Mesendoderm (in vitro differentiated cells): Measurements from ENCODE around the gene RPL27.
A peak's percentile ranks its signal among the peaks of the same experiment; 100 is the strongest.

Source experiments
- DNase-seq: peaks from one replicate; pipeline ENCODE4 v3.0.0; 2013
- H2AK5ac ChIP-seq: 2 replicates; pipeline ENCODE4 v1.6.1; 2013; ENCODE audit warnings: low read length, inconsistent platforms
- H2BK120ac ChIP-seq: 2 replicates; pipeline ENCODE4 v1.6.1; 2013; ENCODE audit warnings: low read depth, mild to moderate bottlenecking, low read length, moderate library complexity, mixed read lengths
- H2BK15ac ChIP-seq: replicated peaks from 2 replicates; pipeline ENCODE4 v1.6.1; 2013; ENCODE audit warnings: low read depth, mild to moderate bottlenecking, moderate library complexity
- H2BK5ac ChIP-seq: 2 replicates; pipeline ENCODE4 v1.6.1; 2013; ENCODE audit warnings: low read length, inconsistent platforms
- H3K18ac ChIP-seq: 2 replicates; pipeline ENCODE4 v1.6.1; 2013; ENCODE audit warnings: mild to moderate bottlenecking, low read length, mixed read lengths
- H3K23ac ChIP-seq: one replicate; pipeline ENCODE4 v1.6.1; 2013; ENCODE audit warnings: low read length
- H3K27ac ChIP-seq: 2 replicates; pipeline ENCODE4 v1.5.1; 2013; ENCODE audit warnings: low read depth, mild to moderate bottlenecking, inconsistent platforms, low read length, moderate library complexity
- H3K27me3 ChIP-seq: 2 replicates; pipeline ENCODE4 v1.6.1; 2013; ENCODE audit warnings: low read length, control low read depth, mild to moderate bottlenecking, inconsistent platforms; ENCODE audit not compliant: insufficient read depth, poor library complexity
- H3K36me3 ChIP-seq: 2 replicates; pipeline ENCODE4 v1.6.1; 2013; ENCODE audit warnings: low read length, inconsistent platforms; ENCODE audit not compliant: control insufficient read depth, insufficient read depth
- H3K4ac ChIP-seq: one replicate; pipeline ENCODE4 v1.6.1; 2013; ENCODE audit warnings: low read depth, mild to moderate bottlenecking, low read length, moderate library complexity
- H3K4me1 ChIP-seq: 2 replicates; pipeline ENCODE4 v1.6.1; 2013; ENCODE audit warnings: low read depth, low read length, inconsistent platforms; ENCODE audit not compliant: control insufficient read depth
- H3K4me2 ChIP-seq: 2 replicates; pipeline ENCODE4 v1.6.1; 2013; ENCODE audit warnings: low read length
- H3K4me3 ChIP-seq: 2 replicates; pipeline ENCODE4 v1.5.1; 2013; ENCODE audit warnings: mild to moderate bottlenecking, low read length
- H3K56ac ChIP-seq: one replicate; pipeline ENCODE4 v1.6.1; 2013; ENCODE audit warnings: low read length
- H3K79me1 ChIP-seq: 2 replicates; pipeline ENCODE4 v1.6.1; 2013; ENCODE audit warnings: low read length, inconsistent platforms
- H3K79me2 ChIP-seq: 2 replicates; pipeline ENCODE4 v1.6.1; 2013; ENCODE audit warnings: mild to moderate bottlenecking, low read length; ENCODE audit not compliant: control insufficient read depth, insufficient read depth
- H3K9ac ChIP-seq: 2 replicates; pipeline ENCODE4 v1.6.1; 2013; ENCODE audit warnings: low read length, inconsistent platforms
- H4K5ac ChIP-seq: one replicate; pipeline ENCODE4 v1.6.1; 2013; ENCODE audit warnings: low read length
- H4K8ac ChIP-seq: one replicate; pipeline ENCODE4 v1.6.1; 2013; ENCODE audit warnings: low read depth, mild to moderate bottlenecking, control low read depth, low read length, moderate library complexity
- WGBS: extraction: QIAGEN DNeasy Blood & Tissue Kit; methylation state at CpG from one replicate; pipeline ENCODE4 v1.1.7; 2013; ENCODE audit warnings: low lambda C conversion rate, missing lambda C conversion rate; ENCODE audit not compliant: insufficient coverage; ENCODE audit errors: extremely low coverage; 5-methylcytosine and 5-hydroxymethylcytosine counted together

Gene RPL27

GRCh38 chr17:43031666-43032065 is 33.4 kb downstream of the RPL27 start:
- H2BK5ac ChIP-seq = no peak overlapping the region
- no peak overlapping the region for H4K5ac ChIP-seq
- no peaks in the 10 kb centered on the region for H3K36me3 ChIP-seq
- H3K56ac ChIP-seq = no peak overlapping the region
- no peak overlapping the region for H2AK5ac ChIP-seq
- no peak overlapping the region for H3K18ac ChIP-seq
- H3K4me1 ChIP-seq = peaks cover 3% of the 10 kb centered on the region
- H3K27me3 ChIP-seq = no peaks in the 10 kb centered on the region
- H4K8ac ChIP-seq = no peak overlapping the region
- DNase-seq = no peak
- H2BK15ac ChIP-seq = no peak overlapping the region
- no peak overlapping the region for H3K9ac ChIP-seq
- H3K4me2 ChIP-seq = no peak overlapping the region
- H2BK120ac ChIP-seq = no peak overlapping the region
- no peak overlapping the region for H3K4ac ChIP-seq
- no CpG with 5 or more reads among the region's 3 CpGs for WGBS
- H3K4me3 ChIP-seq = no peak overlapping the region
- H3K23ac ChIP-seq = no peak overlapping the region
- no peak overlapping the region for H3K27ac ChIP-seq
- H3K79me1 ChIP-seq = no peaks in the 10 kb centered on the region
- no peaks in the 10 kb centered on the region for H3K79me2 ChIP-seq

DNA sequence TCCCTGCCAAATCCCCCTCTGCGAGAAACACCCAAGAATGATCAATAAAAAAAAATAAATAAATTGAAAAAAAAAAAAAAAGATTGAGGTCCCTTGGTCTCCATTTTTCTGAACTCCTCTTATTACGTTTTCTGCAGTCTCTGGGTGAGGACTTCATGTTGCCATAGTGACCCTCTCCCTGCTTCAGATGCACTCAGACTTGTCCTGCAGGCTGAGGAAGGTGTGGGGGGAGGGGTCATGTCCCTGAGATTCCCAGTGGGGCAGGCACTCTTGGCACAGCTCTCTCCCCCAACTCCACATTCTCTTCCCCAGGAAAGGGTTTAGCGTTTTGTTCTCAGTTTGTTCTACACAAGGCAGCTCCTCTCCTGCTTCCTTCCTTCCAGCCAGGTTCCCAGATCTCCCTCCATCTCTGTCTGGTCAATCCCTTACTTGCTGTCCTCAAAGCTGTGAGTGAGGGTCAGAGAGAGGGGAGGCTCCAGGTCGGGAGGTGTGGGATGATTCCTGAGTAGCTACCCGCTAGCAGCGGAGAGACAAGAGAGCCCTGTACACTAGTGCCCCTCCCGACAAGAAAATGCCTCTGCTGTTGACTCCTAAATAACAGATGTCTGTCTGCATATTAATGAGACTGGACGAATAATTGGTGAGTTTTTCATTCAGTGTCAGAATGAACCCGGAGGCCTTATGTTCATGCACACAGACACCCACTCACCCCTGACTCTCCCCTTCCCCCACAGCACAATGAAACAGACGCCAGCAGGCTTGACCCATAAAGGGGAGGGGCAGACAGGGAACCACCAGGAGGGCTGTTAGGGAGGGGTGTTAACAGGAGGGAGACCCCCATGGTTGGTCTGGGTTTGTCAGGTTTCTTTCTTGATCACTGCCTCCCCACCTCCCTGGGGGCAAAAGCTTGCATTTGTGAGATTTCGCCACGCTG is 36.0 kb downstream of the RPL27 start:
- no peak overlapping the region for H3K18ac ChIP-seq
- WGBS = no CpG with 5 or more reads among the region's 12 CpGs
- no peaks in the 10 kb centered on the region for H3K27me3 ChIP-seq
- no peaks in the 10 kb centered on the region for H3K36me3 ChIP-seq
- no peak overlapping the region for H3K23ac ChIP-seq
- no peak overlapping the region for H2BK15ac ChIP-seq
- no peak overlapping the region for H2AK5ac ChIP-seq
- DNase-seq = peak; percentile 84
- H3K79me2 ChIP-seq = no peaks in the 10 kb centered on the region
- H3K79me1 ChIP-seq = no peaks in the 10 kb centered on the region
- peak overlapping the region; percentile 3 for H3K9ac ChIP-seq
- H3K4me2 ChIP-seq = no peak overlapping the region
- H4K5ac ChIP-seq = no peak overlapping the region
- H2BK5ac ChIP-seq = no peak overlapping the region
- no peak overlapping the region for H3K4ac ChIP-seq
- peak overlapping the region; percentile 59 for H3K56ac ChIP-seq
- peaks cover 3% of the 10 kb centered on the region for H3K4me1 ChIP-seq
- peak overlapping the region; percentile 3 for H3K27ac ChIP-seq
- no peak overlapping the region for H3K4me3 ChIP-seq
- no peak overlapping the region for H2BK120ac ChIP-seq
- no peak overlapping the region for H4K8ac ChIP-seq

GRCh38 chr17:43034894-43035293 is 36.7 kb downstream of the RPL27 start:
- H2BK120ac ChIP-seq = no peak overlapping the region
- no peak overlapping the region for H3K27ac ChIP-seq
- H3K4me3 ChIP-seq = no peak overlapping the region
- H2BK15ac ChIP-seq = no peak overlapping the region
- H4K5ac ChIP-seq = no peak overlapping the region
- DNase-seq = no peak
- no peak overlapping the region for H3K4me2 ChIP-seq
- H3K56ac ChIP-seq = peak overlapping the region; percentile 59
- no peak overlapping the region for H3K9ac ChIP-seq
- H3K4ac ChIP-seq = no peak overlapping the region
- H3K79me2 ChIP-seq = no peaks in the 10 kb centered on the region
- H3K4me1 ChIP-seq = peaks cover 3% of the 10 kb centered on the region
- H4K8ac ChIP-seq = no peak overlapping the region
- H2AK5ac ChIP-seq = no peak overlapping the region
- no peak overlapping the region for H2BK5ac ChIP-seq
- H3K79me1 ChIP-seq = no peaks in the 10 kb centered on the region
- H3K23ac ChIP-seq = no peak overlapping the region
- H3K36me3 ChIP-seq = no peaks in the 10 kb centered on the region
- no peaks in the 10 kb centered on the region for H3K27me3 ChIP-seq
- WGBS = no CpG with 5 or more reads among the region's 3 CpGs
- H3K18ac ChIP-seq = no peak overlapping the region

DNA sequence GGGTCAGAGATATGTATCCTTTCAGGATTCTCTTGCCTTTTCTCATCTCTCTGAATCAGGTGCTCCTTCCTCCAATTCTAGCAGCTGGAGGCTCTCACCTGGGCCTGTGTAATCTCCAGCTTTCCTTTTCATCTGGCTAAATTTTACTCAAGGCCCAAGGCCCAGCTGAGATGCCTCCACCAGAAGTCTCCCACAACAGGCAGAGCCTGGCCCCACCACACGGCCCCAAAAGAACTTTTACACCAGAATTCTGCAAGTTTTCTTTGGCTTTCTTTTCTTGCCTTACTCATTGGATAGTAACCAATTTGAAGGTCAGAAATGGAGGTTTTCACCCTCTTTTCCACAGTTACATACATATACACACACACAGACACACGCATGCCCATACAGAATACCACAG is 41.4 kb downstream of the RPL27 start:
- no peak overlapping the region for H3K4ac ChIP-seq
- WGBS = no CpG with 5 or more reads among the region's 2 CpGs
- no peak overlapping the region for H3K4me3 ChIP-seq
- no peak overlapping the region for H3K27ac ChIP-seq
- no peak overlapping the region for H4K5ac ChIP-seq
- no peak overlapping the region for H4K8ac ChIP-seq
- no peak overlapping the region for H3K23ac ChIP-seq
- H3K9ac ChIP-seq = no peak overlapping the region
- H3K4me2 ChIP-seq = no peak overlapping the region
- no peak overlapping the region for H2BK120ac ChIP-seq
- no peak overlapping the region for H2AK5ac ChIP-seq
- DNase-seq = no peak
- no peaks in the 10 kb centered on the region for H3K79me2 ChIP-seq
- no peaks in the 10 kb centered on the region for H3K79me1 ChIP-seq
- no peaks in the 10 kb centered on the region for H3K27me3 ChIP-seq
- no peak overlapping the region for H2BK5ac ChIP-seq
- no peaks in the 10 kb centered on the region for H3K36me3 ChIP-seq
- H3K56ac ChIP-seq = no peak overlapping the region
- H3K18ac ChIP-seq = no peak overlapping the region
- peaks cover 17% of the 10 kb centered on the region for H3K4me1 ChIP-seq
- no peak overlapping the region for H2BK15ac ChIP-seq

DNA sequence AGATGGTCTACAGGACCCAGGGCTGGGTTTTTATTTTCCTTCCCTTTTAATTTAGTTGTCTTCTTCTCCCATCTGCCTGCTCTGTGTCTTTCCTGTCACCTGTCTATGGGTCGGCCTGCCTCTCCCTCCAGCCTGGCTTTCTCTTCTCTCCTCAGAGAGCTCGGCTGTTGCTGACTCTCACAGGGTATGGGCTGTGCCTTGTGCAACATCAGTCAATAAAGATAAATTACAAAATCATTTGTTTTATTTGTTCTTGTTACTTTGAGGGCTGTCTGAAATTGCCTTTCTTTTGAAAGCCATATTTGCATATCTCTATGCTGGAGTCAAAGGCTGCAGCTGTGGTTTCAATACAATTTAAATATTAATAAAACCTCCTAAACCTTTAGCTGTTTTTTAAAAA is 42.4 kb downstream of the RPL27 start:
- H3K4ac ChIP-seq = no peak overlapping the region
- H3K36me3 ChIP-seq = no peaks in the 10 kb centered on the region
- H2AK5ac ChIP-seq = no peak overlapping the region
- H2BK15ac ChIP-seq = no peak overlapping the region
- no peak overlapping the region for H3K4me3 ChIP-seq
- H4K8ac ChIP-seq = no peak overlapping the region
- no peak overlapping the region for H2BK120ac ChIP-seq
- no peak overlapping the region for H4K5ac ChIP-seq
- no peaks in the 10 kb centered on the region for H3K27me3 ChIP-seq
- H3K27ac ChIP-seq = no peak overlapping the region
- DNase-seq = no peak
- no peak overlapping the region for H2BK5ac ChIP-seq
- H3K23ac ChIP-seq = no peak overlapping the region
- H3K4me2 ChIP-seq = no peak overlapping the region
- H3K79me2 ChIP-seq = no peaks in the 10 kb centered on the region
- WGBS = no CpG with 5 or more reads among the region's 2 CpGs
- peaks cover 15% of the 10 kb centered on the region for H3K4me1 ChIP-seq
- H3K9ac ChIP-seq = no peak overlapping the region
- H3K79me1 ChIP-seq = no peaks in the 10 kb centered on the region
- no peak overlapping the region for H3K18ac ChIP-seq
- no peak overlapping the region for H3K56ac ChIP-seq
